ENCODE data around the gene APOL4.
"Not testable (repeated sequence)": the region's sequence is repeated elsewhere in the genome, so short reads cannot be mapped to it uniquely, and the experiment has no call there.

APOL4 gene, protein sequence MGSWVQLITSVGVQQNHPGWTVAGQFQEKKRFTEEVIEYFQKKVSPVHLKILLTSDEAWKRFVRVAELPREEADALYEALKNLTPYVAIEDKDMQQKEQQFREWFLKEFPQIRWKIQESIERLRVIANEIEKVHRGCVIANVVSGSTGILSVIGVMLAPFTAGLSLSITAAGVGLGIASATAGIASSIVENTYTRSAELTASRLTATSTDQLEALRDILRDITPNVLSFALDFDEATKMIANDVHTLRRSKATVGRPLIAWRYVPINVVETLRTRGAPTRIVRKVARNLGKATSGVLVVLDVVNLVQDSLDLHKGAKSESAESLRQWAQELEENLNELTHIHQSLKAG

DNA sequence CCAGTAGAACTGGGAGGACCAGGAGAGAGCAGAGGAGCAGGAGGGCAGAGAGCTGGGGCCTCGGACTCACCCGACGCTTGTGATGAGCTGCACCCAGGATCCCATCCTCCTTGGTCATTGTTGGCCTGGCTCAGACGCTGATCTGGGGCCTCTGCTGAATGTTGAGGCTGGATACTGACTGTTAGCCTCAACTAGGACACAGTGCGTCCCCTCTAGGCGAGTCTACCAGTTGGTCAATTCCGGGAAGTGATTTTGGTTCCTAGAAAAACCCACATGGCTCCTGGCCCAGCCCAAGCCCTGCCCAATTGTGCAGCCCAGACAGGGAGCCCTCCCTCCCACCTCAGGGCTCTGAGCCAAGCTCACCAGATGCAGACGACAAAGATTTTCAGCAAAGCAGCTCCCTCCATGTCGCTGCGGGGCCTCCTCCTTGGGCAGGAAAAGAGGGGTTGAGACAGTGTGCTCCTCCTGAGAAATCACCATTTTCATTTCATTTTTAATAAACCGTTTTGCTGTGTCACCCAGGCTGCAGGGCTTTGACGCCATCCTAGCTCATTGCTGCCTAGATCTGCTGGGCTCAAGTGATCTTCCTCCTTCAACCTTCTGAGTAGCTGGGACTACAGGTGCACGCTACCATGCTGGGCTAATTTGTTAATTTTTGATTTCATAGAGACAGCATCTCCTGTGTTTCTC is at the start of gene APOL4:
TSS of gene APOL4 (minus strand) at position 180 of the 690 bp plus-strand sequence. CDS start at position 105, 75 bp downstream.
- no peak within 1 kb of the TSS for H3K4me3 ChIP-seq (ENCODE audit: control insufficient read depth, low read depth, low read length)
- DNase-seq (ENCODE audit: low read depth), result no peak
- TF ChIP-seq, protein P1, sequence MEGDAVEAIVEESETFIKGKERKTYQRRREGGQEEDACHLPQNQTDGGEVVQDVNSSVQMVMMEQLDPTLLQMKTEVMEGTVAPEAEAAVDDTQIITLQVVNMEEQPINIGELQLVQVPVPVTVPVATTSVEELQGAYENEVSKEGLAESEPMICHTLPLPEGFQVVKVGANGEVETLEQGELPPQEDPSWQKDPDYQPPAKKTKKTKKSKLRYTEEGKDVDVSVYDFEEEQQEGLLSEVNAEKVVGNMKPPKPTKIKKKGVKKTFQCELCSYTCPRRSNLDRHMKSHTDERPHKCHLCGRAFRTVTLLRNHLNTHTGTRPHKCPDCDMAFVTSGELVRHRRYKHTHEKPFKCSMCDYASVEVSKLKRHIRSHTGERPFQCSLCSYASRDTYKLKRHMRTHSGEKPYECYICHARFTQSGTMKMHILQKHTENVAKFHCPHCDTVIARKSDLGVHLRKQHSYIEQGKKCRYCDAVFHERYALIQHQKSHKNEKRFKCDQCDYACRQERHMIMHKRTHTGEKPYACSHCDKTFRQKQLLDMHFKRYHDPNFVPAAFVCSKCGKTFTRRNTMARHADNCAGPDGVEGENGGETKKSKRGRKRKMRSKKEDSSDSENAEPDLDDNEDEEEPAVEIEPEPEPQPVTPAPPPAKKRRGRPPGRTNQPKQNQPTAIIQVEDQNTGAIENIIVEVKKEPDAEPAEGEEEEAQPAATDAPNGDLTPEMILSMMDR (IDR thresholded peaks at IDR 0.05; ENCODE audit: control insufficient read depth, insufficient read depth, low read depth, low read length, missing control alignments), result no peak

- H3K4me3 ChIP-seq (ENCODE audit: control insufficient read depth, low read depth, low read length); DNase-seq (ENCODE audit: low read depth): not testable (repeated sequence)
These were observed 48.8 kb upstream of the APOL4 start for GRCh38 chr22:36250292-36250960.

GRCh38 chr22:36249160-36249559 is 47.6 kb upstream of the APOL4 start:
- no peak overlapping the region for H3K4me3 ChIP-seq (ENCODE audit: control insufficient read depth, low read depth, low read length)
- TF ChIP-seq, protein P1 (IDR thresholded peaks at IDR 0.05; ENCODE audit: control insufficient read depth, insufficient read depth, low read depth, low read length, missing control alignments), result no peak
- no peak for DNase-seq (ENCODE audit: low read depth)

GRCh38 chr22:36247955-36248354 is 46.3 kb upstream of the APOL4 start:
- TF ChIP-seq, protein P1 (IDR thresholded peaks at IDR 0.05; ENCODE audit: control insufficient read depth, insufficient read depth, low read depth, low read length, missing control alignments), result no peak
- DNase-seq (ENCODE audit: low read depth), result no peak
- no peak overlapping the region for H3K4me3 ChIP-seq (ENCODE audit: control insufficient read depth, low read depth, low read length)

GRCh38 chr22:36246718-36247117 is 45.1 kb upstream of the APOL4 start:
- TF ChIP-seq, protein P1 (IDR thresholded peaks at IDR 0.05; ENCODE audit: control insufficient read depth, insufficient read depth, low read depth, low read length, missing control alignments), result no peak
- no peak overlapping the region for H3K4me3 ChIP-seq (ENCODE audit: control insufficient read depth, low read depth, low read length)
- DNase-seq (ENCODE audit: low read depth), result no peak

DNA sequence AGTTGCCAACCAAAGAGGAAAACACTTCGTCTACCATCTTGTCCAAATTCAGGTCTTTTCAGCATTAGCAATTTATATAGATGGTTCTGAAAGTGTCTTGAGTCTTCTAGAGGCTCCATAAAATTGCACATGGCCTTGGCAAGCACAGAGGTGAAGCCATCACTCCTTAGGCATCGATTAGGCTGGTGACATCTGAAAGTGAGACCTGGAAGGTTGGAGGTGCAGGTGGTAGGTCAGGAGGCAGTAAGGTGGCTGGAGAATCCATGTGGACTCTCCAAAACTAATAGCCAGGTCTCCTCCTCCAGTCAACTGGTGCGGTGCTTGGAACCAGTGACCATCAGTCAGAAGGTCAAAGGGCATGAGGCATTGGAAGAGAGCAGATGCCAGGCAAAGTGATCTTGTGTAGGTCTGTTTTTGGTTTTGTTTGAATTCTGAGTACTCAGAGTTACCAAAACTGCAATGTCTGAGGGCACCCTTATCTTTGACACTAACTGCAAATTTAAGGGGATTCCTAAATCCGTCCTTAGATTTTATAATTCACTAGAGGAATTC is 44.3 kb upstream of the APOL4 start:
- H3K4me3 ChIP-seq (ENCODE audit: control insufficient read depth, low read depth, low read length), result no peak overlapping the region
- TF ChIP-seq, protein P1 (IDR thresholded peaks at IDR 0.05; ENCODE audit: control insufficient read depth, insufficient read depth, low read depth, low read length, missing control alignments), result no peak
- no peak for DNase-seq (ENCODE audit: low read depth)

Measured in AG09309 (cell line).